Hematopoietic multipotent progenitor cell treated with erythropoietin and hydrocortisone succinate and interleukin-3 and kit ligand, for 6 days (in vitro differentiated cells): ENCODE results near the gene MAN2A2.

Experiments
- DNase-seq: peaks from one replicate; pipeline ENCODE4 v3.0.0-alpha.2; 2015

The MAN2A2 gene

DNA sequence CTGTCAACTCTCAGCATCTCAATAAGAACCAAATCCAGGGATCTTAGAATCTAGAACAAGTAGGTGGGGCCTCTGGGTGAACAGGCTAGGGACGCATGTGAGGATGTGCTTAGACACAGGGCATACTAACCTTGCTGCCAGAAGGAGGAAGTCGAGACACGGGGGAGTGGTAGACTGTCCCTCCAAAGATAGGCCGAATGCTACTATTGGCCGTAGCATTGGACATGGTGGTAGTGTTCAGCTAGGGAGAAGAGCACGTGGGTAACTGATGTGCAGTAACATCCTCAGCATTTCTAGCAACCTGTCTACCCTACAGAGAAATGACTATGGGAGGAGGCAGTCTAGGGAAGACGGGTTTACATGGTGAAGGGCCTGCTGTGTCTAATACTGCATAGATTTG, 67.2 kb downstream of the MAN2A2 start:
- no peak for DNase-seq

DNA sequence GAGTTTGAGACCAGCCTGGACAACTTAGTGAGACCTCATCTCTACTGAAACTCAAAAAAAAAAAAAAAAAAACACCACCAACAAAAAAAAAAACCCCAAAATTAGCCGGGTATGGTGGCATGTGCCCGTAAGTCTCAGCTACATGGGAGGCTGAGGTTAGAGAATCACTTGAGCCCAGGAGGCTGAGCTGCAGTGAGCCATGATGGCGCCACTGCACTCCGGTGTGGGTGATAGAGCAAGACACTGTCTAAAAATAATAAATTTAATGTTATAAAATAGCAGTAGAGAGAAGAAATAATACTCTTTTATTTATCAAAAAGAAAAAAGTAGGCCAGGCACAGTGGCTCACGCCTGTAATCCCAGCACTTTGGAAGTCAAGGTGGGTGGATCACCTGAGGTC, 69.0 kb downstream of the MAN2A2 start:
- DNase-seq: no peak
